GM19463 (cell line): ENCODE measurements around the gene AGBL1.
"Not testable (repeated sequence)": the region's sequence is repeated elsewhere in the genome, so short reads cannot be mapped to it uniquely, and the experiment has no call there.

ENCODE experiments used
- ATAC-seq: cut with Tn5 transposase; IDR thresholded peaks from one replicate; pipeline ENCODE4 v1.9.1; 2021; ENCODE audit warnings: mild to moderate bottlenecking, moderate library complexity; ENCODE audit not compliant: unreplicated experiment

Gene AGBL1

DNA sequence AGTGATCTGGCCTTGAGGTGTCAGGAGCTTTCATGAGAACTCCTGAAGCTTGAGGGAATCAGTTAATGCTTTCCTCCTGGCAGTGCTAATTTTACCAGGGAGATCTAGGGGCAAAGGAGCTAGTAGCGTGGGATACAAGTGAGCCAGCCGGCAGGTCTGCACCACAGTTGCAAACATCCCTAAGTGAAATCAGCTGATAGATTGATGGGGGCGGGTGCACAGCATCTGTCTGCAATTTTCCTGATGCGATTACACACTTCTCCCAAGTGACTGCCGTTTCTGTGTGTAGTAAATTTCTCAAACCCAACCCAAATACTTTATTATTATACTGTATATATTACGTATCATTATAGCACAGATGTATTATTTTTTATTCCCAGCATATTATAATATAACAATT lies 304.5 kb downstream of the AGBL1 start:
- no peak for ATAC-seq

DNA sequence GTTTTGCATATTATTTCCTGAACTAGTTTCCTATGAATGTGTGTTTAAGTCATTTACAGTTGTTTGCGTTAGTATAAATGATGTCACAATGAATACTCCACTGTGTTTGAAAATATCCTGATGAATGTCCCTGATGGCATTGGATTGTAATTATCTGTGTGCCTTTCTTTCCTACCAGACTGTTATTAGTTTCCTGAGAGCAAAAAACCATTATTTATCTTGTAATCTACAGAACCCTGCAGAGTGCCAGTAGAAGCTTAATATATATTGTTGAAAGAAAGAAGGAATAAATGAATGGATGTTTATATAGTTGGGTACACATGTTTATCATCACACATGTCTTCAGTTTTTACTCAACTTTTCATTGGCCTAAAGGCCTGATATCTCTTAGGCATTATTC lies 312.6 kb downstream of the AGBL1 start:
- no peak for ATAC-seq

DNA sequence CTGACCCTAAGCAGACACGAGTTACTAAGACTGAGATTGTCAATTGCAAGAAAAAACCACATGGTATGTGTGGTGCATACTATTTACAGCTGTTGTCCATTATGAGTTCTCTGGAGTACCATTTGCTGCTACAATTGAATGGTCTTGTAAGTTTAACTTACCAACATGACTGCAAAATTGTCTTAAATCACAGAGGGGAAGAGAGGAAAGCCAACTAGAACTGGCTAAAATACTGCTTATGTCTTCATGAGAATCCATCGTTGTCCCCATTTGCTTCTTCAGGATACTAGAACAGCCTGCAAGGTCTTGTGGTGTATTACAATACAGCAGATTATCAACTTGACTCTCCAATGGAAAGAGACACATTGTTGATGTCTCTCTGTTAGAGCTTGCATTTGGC lies 313.2 kb downstream of the AGBL1 start:
- ATAC-seq: no peak

DNA sequence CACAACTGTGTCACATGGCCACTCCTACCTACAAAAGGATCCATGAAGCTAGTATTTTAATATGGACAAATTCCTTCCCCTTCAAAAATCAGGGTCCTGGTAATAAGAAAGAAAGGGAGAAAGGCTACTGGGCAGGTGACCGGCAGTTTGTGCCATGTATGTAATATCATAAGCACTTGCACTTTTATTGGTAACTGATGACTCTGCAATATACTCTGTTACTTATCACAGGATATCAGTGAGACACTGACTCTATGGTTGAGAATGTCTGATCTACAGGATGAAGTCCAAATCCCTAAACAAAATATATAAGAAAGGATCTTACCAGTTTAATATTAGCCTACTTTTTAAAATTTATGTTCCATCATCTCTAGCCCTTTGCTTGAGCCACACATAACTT lies 315.2 kb downstream of the AGBL1 start:
- no peak for ATAC-seq

DNA sequence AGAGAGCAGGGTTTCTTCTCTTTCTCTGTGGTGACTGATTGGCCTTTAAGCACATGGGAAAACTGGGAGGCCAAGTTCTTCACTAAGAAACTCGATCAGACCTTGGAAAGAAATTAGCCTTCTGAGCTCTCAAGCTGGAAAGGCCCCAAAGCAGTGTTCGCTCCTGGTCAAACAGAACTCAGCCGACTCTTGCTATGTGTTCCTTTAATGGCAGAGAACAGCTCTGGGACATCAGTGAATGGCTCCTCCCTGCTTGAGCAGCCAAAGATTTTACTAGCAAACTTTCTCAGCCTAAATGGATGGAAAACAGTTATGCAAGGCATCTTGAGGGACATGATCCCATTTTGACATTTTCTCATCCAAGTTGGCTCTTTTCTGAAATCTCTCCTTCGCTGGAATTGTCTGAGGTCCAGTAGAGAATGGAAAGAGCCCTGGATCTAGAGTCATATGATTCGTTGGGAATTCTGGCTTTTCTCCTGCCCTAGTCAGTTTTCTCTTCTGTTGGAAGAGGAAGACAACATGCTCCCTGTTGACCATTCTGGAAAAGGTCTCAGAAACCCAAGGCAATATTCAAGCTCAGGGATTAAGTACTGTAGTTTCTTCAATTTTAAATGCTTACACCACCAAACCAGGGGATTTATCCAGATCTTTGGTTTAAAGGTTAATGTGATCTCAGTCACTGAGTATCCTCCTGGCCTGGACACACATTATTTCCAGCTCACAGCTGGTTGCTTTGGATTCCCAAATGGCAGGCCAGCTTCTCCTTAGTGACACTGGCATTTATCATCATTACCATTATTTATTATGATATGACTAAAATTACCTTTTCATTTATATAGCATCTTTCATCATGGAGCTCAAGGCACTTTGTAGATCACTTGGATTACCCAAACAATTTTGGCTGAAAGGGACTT lies 319.6 kb downstream of the AGBL1 start:
- no peak for ATAC-seq

DNA sequence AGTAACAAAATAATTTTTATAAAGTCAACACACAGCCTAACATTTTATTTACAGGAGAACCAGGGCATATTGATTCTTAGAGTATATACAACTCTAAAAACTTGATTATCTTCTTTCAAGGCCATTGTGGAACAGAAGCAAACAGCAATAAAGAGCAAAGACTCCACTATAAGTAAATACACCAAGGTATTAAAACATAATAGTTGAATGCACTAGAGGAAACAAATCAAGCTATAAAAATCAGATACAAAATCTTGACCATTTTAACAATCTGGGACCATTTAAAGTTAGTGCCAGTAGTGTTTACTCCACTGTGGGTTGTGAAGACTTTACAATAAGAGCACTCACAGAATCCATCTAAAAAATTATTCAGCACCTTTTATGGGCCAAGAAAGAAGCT lies 323.6 kb downstream of the AGBL1 start:
- ATAC-seq: no peak

DNA sequence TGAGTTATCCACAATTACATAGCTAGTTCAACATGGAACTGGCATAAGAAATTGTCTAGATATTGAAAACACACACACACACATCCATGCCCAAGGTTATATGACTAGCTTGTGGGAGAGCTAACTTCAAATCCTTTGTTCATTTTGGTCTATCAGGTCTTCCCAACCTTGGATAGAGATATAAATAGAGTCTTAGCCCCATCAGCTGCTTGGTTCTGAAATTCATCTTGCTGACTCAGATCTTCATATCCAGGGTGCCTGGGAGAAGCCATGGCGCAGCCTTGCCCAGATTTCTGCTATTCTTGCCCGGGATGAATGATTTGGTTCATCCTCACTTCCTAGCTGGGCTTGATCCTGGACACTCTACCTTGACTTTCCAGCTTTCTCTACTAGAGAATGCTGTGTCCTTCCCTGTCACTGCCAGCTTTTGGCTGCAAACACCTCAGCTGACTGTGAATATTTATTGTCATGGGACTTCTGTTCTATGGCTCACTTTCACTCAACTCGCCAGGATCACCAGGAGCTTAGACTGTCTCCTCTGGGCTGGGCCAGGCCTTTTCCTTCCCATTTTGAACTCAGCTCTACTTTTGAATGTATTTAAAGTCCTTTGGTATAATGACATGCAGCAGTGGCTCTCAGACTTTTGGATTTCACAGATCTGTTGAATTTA lies 324.4 kb downstream of the AGBL1 start:
- ATAC-seq: no peak

DNA sequence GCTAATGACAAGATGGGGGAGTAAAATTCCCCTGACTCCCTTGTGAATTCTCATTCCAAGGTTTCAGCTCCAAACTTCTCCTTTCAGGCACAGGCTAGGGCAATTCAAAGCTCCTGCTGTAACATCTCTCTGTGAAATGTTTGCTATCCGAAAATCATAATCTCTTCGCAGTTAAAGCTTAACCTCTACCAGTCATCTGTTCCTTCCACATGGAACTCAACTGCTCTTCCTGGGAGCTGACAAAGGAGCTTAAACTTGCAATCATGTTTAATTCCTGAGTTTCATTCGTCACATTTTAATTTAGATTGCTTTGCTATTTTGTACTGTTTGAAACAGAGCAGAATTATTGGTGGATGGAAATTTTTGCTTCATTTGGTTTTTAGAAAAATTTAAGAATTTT lies 328.6 kb downstream of the AGBL1 start:
- no peak for ATAC-seq

DNA sequence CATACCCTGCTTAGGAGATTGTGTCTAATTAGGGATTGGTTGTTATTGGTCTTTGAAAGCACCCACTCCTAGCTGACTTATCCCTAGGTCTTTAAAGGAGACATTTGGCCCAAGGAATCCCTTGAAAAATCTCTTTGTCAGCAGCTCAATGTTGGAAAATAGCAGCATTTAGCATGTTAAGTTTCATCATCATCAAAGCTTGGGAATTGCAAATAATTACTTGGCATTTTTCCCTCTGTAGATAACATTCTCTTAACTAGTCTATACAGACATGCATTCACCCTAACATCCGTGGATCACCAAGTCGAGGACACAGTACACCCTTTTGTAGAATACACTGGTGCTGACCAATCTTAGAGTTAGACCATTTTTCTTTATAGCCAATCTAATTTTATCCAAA lies 332.2 kb downstream of the AGBL1 start:
- no peak for ATAC-seq

DNA sequence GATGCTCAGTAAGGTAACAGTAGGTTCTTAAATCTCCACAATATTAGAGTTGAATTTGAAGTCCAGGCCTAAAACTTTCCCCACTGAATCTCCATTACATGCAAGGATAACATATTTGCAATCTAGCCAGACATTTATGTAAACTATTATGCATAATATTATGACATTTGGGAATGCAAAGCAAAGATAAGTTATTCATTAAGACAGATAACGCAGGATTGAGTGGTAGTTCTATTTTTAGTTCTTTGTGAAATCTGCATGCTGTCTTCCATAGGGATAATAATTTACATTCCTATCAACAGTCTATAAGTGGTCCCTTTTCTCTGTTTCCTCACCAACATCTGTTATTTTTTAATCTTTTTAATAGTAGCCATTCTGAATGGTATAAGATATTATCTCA lies 333.5 kb downstream of the AGBL1 start:
- no peak for ATAC-seq

DNA sequence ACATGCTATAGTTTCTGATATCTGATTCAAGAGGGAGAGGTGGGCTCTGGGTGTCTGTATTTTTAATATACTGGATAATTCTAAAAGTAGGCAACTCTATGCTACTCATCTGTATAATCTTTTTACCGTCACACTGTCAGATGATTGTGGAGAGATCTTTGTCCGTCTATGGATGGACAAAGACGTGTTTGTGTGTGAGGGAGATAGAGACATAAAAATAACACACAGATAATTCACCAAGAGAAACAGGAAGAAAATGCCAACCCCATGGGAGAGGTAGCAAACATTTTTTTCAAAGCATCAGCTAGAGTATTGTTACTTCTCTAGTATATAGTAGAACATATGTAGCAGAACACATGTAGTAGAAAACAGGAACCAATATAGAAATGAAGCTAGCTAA lies 346.1 kb downstream of the AGBL1 start:
- no peak for ATAC-seq

DNA sequence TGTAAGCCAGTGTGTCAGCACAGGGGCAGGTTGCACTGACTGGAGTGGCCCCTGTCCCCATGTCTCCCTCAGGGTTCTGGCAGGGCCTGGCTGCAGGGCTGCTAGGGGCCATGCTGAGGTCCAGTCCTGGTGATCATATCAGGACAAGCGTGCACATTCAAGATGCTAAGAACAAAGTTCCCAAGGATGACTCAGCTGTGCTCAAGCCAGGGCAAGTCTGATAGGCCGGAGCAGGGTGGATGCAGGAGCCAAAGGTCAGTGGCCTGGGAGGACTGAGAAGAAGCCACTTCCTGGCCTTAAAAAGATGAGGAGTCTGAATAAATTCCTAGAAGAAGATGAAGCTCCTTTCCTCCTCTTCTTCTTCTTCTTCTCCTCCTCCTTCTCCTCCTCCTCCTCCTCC lies 353.2 kb downstream of the AGBL1 start:
- no peak for ATAC-seq

DNA sequence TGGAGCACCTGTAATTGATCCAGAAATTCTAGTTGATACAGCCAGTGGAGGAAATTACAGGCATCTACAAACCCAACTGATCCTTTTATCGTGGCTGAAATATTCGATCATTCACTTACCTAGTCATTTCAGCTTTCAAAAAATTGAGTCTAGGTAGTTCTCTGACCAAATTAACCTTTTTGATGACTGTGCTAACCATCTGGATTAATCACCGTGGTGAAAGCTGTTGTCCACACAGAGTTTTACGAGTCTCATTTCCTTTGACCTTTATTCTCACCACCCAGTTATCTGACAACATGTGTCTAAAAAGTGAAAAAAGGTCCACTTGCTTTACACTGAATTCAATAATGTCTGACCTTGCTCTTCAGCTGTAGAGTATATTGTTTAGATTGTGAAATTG lies 354.3 kb downstream of the AGBL1 start:
- ATAC-seq: no peak

DNA sequence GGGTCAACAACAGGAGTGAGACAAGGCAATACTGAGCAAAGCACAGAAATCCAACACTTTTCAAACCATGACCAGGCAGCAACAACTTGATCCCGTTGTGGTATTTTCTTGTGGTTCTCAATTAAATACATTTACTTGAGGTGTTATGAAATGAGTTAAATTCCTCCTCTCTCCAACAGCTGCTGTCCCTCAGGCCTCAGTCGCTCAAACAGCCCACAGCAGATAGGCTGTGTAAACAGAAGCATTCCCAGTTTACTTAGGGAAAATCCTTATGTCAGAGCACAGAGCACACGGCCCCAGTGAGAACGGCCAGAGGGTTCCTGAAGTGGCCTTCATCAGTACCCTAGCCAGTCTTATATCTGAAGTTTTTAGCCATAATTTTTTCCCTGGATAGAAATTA lies 359.9 kb downstream of the AGBL1 start:
- no peak for ATAC-seq

DNA sequence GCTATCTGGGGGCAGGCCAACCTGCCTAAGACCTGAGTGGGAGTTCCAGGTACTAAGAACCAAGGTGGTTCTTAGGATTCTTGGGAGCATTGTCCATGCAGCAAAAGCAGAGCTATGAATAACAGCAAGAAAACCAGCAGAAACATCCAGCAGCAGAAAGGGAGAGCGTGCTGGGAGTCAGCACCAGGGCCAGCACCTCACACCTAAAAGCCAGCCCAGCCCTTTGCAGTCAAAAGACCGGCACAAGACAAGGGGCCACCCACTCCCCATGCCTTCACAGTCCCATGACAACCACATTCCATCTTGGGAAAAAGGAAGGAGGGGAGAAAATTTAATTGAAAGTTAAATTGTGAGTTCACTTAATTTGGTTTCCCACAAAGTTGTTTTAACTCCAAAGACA lies 364.9 kb downstream of the AGBL1 start:
- ATAC-seq: no peak

DNA sequence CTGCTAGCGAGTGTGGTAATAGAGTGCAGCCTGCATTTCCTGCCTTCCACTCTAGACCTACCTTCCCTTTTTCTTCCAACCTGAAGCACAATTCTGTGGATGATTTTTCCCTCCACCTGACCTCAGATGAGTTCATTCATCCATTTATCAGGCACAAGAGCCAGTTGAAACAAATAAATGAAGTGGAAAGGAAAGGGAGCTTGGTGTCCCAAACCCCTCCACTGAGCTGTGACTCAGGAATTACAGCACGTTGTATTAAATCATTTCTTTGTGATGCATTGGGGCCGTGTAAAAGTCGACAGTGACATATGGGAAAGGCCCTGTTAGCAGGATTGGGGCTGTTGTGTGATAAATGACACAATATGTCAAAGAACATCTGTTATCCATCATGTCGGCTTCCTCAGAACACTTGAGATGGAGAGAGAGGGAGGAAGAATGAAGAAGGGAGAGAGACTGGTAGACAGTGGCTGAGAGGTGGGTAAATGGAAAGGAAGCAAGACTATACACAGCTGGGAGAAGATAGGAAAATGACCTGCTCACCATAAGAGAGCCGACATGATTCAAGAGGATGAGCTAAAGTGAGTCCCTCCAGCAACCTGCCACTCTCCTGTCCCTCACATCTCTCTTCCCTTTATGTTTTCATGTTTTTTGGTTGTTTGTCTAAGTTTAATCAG lies 366.0 kb downstream of the AGBL1 start:
- ATAC-seq: no peak

DNA sequence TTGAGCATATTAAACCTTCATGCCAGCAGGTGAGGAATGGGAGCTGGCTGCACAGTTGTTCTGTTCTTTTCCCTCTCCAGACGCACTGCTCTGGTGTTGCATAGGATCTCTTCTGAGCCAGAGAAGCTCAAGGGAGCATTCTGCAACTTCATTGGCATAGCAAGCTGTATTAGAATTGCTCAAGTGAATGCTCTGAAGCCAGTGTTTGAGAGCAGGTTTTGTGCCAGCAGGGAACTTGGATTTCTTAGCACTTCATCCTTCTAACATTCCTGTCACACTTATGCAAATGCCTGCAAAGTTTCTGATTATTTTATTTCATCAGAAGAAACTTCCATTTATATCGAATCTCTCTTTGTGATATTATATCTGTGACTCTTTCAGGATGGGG lies 366.6 kb downstream of the AGBL1 start:
- no peak for ATAC-seq

DNA sequence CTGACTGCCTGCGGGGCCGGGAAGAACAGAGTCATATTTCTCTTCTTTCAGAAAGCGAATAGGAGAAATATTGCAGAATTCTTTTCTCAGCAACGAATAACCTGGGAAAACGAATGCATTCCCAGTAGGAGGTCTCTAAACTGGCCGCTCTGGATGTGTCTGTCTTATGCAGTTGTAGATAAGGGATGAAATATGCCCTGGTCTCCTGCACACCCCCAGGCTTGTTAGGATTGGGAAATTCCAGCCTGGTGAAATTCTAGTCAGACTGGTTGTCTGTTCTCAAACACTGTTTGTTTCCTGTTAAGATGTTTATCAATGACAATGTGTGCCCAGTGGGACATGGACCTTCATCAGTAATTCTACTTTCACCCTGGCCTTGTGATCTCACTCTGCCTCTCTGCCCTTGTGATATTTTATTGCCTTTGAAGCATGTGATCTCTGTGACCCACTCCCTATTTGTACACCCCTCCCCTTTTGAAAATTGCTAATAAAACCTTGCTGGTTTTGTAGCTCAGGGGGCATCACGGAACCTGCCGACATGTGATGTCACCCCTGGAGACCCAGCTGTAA lies 385.9 kb downstream of the AGBL1 start:
- ATAC-seq: not testable (repeated sequence)

DNA sequence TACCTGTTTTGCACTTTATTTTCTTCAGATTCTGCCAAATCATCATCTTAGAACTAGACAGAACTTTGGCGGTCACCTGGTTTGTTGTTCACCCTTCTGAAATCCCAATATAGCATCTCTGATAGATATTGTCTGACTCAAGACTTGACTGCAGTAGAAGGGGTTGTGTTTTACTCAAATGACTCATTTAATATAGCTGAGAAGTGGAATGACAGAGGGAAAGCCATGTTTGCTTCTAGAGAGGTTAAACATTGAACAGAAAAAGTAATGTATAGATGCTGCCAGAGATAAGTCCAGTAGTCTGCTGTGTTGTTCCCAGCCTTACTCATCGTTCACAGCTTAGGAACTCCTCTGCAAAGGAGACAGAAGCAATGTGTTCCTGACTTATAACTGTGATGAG lies 402.0 kb downstream of the AGBL1 start:
- ATAC-seq: no peak

DNA sequence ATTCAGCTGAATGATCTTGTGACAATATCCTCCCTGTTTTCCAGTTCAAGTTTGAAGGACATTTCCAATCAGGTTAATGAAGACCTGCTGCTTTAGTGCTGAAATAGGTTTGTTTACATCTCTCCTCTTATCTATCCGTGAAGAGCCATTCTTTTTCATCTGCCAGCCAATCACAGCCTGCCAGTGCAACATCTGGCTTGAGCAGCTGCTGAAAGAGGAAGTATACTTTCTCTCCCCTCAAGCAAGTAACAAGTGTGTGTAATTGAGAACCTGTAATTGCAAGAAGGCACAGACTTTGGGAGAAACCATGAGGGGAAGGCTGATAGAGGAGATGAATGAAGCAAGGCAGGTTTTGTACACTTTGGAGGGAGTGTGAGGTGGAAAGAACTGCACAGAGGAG lies 404.3 kb downstream of the AGBL1 start:
- ATAC-seq: peak; percentile 58

DNA sequence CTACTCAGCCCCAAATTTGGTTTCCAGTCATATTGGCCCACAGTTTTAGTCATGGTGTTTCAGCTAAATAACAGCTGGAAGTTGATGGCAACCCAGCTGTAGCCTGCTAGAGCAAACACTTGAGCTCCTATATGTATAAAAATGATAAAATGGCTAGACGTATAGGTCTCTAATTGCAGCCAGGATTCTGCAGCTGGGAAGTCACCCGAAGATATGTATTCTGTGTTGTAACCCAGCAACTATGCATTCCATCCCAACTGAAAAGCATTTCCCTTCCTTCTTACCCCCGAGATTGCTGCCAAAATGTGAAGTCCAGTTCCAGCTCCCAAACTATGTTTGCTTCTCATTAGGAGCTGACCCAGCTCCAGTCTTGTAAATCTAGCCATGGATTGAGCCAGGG lies 408.4 kb downstream of the AGBL1 start:
- no peak for ATAC-seq

DNA sequence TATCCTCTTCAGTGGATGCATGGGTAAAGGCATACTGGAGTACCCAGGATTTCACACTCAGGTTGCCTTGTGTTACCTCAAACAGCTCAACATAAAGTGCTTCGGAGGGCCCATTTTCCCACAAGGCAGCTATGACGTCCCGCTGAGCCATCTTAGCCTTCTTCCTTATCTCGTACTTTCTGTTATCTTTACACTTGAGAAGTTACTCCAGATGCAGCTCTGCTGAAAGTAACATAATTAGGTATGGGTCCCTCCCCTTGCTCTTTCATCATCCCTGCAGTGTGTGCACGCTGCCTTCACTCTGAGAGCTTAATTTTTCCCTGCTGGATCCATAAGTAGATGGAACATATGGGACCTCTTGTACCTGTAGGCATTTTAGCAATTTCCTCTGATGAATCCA lies 410.3 kb downstream of the AGBL1 start:
- ATAC-seq: no peak
